CD4-positive, alpha-beta T cell treated with Interleukin-15 for 4 hours (primary cell): ENCODE results near the gene CUL3.
A peak's percentile ranks its signal among the peaks of the same experiment; 100 is the strongest.
"Not testable (repeated sequence)": the region's sequence is repeated elsewhere in the genome, so short reads cannot be mapped to it uniquely, and the experiment has no call there.

ENCODE experiments used
- DNase-seq: peaks from one replicate; pipeline ENCODE4 v3.0.0-alpha.2; 2020; ENCODE audit warnings: low spot score

The CUL3 gene

GRCh38 chr2:224538561-224539138 lies 46.5 kb downstream of the CUL3 start:
- no peak for DNase-seq

- no peak for DNase-seq
These were observed 52.2 kb downstream of the CUL3 start for GRCh38 chr2:224532931-224533330.

GRCh38 chr2:224532441-224532840 lies 52.7 kb downstream of the CUL3 start:
- DNase-seq = no peak

GRCh38 chr2:224528171-224528570 lies 57.0 kb downstream of the CUL3 start:
- DNase-seq = no peak

GRCh38 chr2:224525774-224526173 lies 59.4 kb downstream of the CUL3 start:
- DNase-seq = no peak

GRCh38 chr2:224524657-224525056 lies 60.5 kb downstream of the CUL3 start:
- peak; percentile 22 for DNase-seq

GRCh38 chr2:224523626-224524577 lies 61.3 kb downstream of the CUL3 start:
- DNase-seq = peak; percentile 18

GRCh38 chr2:224522483-224522882 lies 62.7 kb downstream of the CUL3 start:
- not testable (repeated sequence) for DNase-seq

- DNase-seq = peak; percentile 24
These were observed 65.1 kb downstream of the CUL3 start for GRCh38 chr2:224520064-224520463.

GRCh38 chr2:224518806-224519580 lies 66.2 kb downstream of the CUL3 start:
- no peak for DNase-seq

GRCh38 chr2:224517963-224518362 lies 67.2 kb downstream of the CUL3 start:
- no peak for DNase-seq

- not testable (repeated sequence) for DNase-seq
These were observed 68.8 kb downstream of the CUL3 start for GRCh38 chr2:224516393-224516792.

GRCh38 chr2:224513991-224514390 lies 71.2 kb downstream of the CUL3 start:
- DNase-seq = no peak

GRCh38 chr2:224507789-224508188 lies 77.4 kb downstream of the CUL3 start:
- no peak for DNase-seq

- no peak for DNase-seq
These were observed 78.7 kb downstream of the CUL3 start for GRCh38 chr2:224506494-224506893.

GRCh38 chr2:224498991-224499390 lies 86.2 kb downstream of the CUL3 start:
- DNase-seq = no peak

- no peak for DNase-seq
These were observed 92.6 kb downstream of the CUL3 start for GRCh38 chr2:224492531-224492930.

- not testable (repeated sequence) for DNase-seq
These were observed 97.2 kb downstream of the CUL3 start for GRCh38 chr2:224487940-224488339.

- DNase-seq = not testable (repeated sequence)
These were observed 99.8 kb downstream of the CUL3 start for GRCh38 chr2:224485081-224486014.

GRCh38 chr2:224479826-224480225 lies 105.3 kb downstream of the CUL3 start:
- DNase-seq = no peak

- DNase-seq = no peak
These were observed 112.3 kb downstream of the CUL3 start for GRCh38 chr2:224472827-224473226.
